ENCODE measurements around the gene CACNA2D3.

The CACNA2D3 gene

DNA sequence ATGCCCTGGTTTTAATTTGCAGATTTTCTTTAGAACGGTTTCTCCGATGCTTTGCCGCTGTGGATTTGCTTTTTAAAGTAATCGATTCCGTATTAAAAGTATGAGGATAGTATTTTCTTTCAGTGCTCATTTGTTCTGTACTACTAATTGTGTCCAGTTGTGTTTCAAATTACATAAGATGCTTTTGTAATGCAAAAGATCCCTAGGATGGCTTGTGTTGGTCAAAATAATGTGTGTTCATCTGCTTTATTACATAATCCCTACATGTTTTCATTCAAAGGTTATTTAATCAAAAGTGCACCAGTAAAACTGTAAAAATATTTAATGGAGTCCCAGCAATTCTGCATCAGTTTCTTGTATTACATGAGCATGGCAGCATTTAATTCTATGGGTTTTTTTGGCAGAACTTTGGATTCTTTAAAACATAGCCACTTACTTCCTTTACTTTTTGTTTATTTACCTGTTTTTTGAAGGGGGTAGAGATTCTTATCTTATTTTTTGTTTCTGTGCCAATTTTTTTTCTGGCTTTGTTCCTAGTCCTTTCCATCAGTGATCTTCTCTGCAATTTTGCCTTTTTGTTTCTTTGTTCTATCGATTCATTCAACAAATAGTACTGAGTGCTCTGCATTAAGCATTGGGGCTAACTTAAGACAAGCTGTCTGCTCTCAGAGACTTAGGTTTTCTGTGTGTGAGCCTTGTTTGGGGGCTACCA, 452.7 kb downstream of the CACNA2D3 start:
- no peak overlapping the region for H3K4me3 ChIP-seq (ENCODE audit: low read length)
- H3K9me3 ChIP-seq (ENCODE audit: insufficient read depth, low read depth, low read length) = no peaks in the 10 kb centered on the region
- no peak overlapping the region for H3K27ac ChIP-seq (ENCODE audit: low read length)
- no peaks in the 10 kb centered on the region for H3K27me3 ChIP-seq (ENCODE audit: insufficient read depth, low read length)
- no peaks in the 10 kb centered on the region for H3K4me1 ChIP-seq (ENCODE audit: insufficient read depth, low read length)
- H3K36me3 ChIP-seq (ENCODE audit: insufficient read depth, low read depth, low read length) = no peaks in the 10 kb centered on the region
- H3K9ac ChIP-seq (ENCODE audit: low read depth, low read length) = no peak overlapping the region

DNA sequence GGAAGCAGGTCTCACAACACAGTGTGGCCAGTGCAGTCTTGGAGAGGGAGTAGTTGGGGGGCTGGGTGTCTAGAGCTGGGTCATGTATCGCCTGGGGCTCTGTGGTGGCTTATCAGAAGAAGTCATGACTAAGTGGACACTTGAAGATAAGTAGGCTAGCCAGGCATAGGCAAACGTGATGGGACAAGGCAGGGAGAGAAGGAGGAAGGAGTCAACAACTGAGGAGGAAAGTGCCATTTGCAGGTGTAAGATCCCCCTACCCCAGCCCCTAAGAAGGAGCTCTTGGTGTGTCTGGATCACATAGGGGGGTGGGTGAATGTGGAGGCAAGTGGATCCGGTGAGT, 453.2 kb downstream of the CACNA2D3 start:
- no peak overlapping the region for H3K27ac ChIP-seq (ENCODE audit: low read length)
- no peaks in the 10 kb centered on the region for H3K4me1 ChIP-seq (ENCODE audit: insufficient read depth, low read length)
- H3K9me3 ChIP-seq (ENCODE audit: insufficient read depth, low read depth, low read length) = no peaks in the 10 kb centered on the region
- no peaks in the 10 kb centered on the region for H3K36me3 ChIP-seq (ENCODE audit: insufficient read depth, low read depth, low read length)
- no peak overlapping the region for H3K9ac ChIP-seq (ENCODE audit: low read depth, low read length)
- no peaks in the 10 kb centered on the region for H3K27me3 ChIP-seq (ENCODE audit: insufficient read depth, low read length)
- H3K4me3 ChIP-seq (ENCODE audit: low read length) = no peak overlapping the region

DNA sequence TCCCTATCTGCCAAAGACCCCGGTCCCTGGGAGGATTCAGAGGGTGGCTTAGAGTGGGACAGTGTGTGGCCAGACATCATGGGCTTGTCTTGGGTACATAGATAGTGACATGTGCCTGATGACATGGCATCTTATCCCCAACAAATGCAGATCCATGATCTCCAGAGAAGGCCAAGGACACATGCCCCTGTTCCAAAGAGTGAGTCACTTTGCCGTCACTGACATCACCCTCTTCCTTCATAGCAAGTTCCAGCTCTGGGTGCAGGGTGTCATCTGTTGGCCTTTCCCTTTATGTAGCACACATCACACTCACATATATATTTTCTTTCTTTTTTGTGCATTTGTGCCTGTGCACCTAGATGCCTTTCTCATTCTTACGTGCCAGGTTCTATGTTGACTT, 455.0 kb downstream of the CACNA2D3 start:
- Histone ChIP-seq H3K27ac (ENCODE audit: low read length) (no peak overlapping the region), H3K9ac (ENCODE audit: low read depth, low read length) (no peak overlapping the region), H3K4me1 (ENCODE audit: insufficient read depth, low read length) (no peaks in the 10 kb centered on the region), H3K4me3 (ENCODE audit: low read length) (no peak overlapping the region), H3K9me3 (ENCODE audit: insufficient read depth, low read depth, low read length) (no peaks in the 10 kb centered on the region), H3K27me3 (ENCODE audit: insufficient read depth, low read length) (no peaks in the 10 kb centered on the region), H3K36me3 (ENCODE audit: insufficient read depth, low read depth, low read length) (no peaks in the 10 kb centered on the region)

DNA sequence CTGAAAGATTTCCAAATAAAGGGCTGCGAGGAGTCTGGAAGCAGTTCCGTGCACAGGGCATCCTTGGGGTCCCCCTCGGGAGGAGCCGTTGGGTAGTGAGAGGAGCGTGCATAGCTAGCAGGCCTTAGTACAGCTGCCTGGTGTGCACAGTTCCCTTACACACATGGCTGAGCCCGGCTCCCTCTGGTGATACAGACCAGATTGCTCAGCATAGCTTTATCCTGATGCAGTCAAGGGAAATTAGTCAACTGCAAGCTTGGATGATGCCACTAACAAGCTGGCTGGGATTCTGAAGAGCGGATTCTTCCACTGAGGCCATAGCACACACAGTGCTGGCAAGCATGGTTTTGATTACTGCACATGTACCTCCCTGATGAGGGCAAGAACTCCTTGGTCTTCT, 456.1 kb downstream of the CACNA2D3 start:
- Histone ChIP-seq H3K27ac (ENCODE audit: low read length) (no peak overlapping the region), H3K4me3 (ENCODE audit: low read length) (no peak overlapping the region), H3K36me3 (ENCODE audit: insufficient read depth, low read depth, low read length) (no peaks in the 10 kb centered on the region), H3K9ac (ENCODE audit: low read depth, low read length) (no peak overlapping the region), H3K27me3 (ENCODE audit: insufficient read depth, low read length) (no peaks in the 10 kb centered on the region), H3K9me3 (ENCODE audit: insufficient read depth, low read depth, low read length) (no peaks in the 10 kb centered on the region), H3K4me1 (ENCODE audit: insufficient read depth, low read length) (no peaks in the 10 kb centered on the region)

DNA sequence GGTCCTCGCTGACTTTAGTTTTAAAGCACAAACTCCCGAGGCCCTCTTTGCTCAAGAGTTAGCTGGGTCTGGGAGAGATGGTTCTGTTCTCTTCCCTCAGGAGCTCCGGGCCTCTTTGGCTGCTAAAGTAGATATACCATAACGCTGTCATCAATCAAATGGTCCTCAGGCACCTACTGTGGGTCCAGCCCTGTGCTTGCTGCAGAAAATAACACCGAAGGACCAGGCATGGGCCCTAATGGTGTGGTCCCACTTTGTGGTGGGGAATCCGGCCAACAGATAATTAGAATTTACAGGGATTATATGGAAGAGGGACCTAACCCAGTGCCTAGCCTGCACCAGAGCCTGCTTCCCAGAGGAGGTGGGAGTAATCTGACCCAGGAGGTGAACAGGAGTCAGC, 458.1 kb downstream of the CACNA2D3 start:
- H3K36me3 ChIP-seq (ENCODE audit: insufficient read depth, low read depth, low read length) = no peaks in the 10 kb centered on the region
- H3K27me3 ChIP-seq (ENCODE audit: insufficient read depth, low read length) = no peaks in the 10 kb centered on the region
- no peak overlapping the region for H3K9ac ChIP-seq (ENCODE audit: low read depth, low read length)
- no peaks in the 10 kb centered on the region for H3K4me1 ChIP-seq (ENCODE audit: insufficient read depth, low read length)
- H3K9me3 ChIP-seq (ENCODE audit: insufficient read depth, low read depth, low read length) = no peaks in the 10 kb centered on the region
- H3K4me3 ChIP-seq (ENCODE audit: low read length) = no peak overlapping the region
- no peak overlapping the region for H3K27ac ChIP-seq (ENCODE audit: low read length)

DNA sequence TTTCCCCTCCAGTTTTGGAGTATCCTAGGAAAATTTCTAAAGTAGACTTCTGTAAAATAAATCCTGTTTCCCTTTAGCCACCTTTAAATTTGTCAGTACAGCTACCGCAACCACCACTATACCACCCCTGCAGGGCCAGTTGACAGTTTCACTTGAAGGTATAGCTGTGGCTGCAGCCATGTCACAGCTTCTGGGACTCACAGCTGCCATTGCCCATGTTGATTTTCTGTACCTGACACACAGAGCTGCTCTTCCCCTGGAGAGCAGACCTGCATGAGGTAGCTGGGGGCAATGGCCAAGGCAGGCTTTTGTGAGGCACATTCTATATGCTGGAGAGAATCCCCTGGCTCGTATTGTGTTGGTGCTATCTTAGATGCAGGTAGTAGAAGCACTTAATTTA, 460.1 kb downstream of the CACNA2D3 start:
- Histone ChIP-seq H3K9me3 (ENCODE audit: insufficient read depth, low read depth, low read length) (no peaks in the 10 kb centered on the region), H3K4me3 (ENCODE audit: low read length) (no peak overlapping the region), H3K9ac (ENCODE audit: low read depth, low read length) (no peak overlapping the region), H3K27ac (ENCODE audit: low read length) (no peak overlapping the region), H3K4me1 (ENCODE audit: insufficient read depth, low read length) (no peaks in the 10 kb centered on the region), H3K27me3 (ENCODE audit: insufficient read depth, low read length) (no peaks in the 10 kb centered on the region), H3K36me3 (ENCODE audit: insufficient read depth, low read depth, low read length) (no peaks in the 10 kb centered on the region)

DNA sequence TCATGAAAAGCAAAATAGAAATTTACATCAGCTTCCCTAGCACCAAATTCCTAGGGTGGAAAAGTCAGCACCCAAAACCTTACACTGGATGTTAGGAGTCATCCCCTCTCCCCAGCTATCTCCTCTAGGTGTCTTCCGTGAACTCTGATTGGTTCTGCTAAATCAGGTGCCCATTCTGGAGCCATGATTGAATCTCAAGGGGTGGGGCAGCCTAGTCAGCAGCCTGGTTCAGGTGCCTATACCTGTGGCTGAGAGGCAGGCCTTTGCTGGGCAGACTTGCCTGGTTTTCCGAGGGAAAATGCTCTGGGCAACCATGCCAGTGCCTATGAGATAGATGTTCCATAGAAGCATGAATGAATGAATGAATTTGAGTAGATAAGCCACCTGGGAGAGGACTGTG, 468.8 kb downstream of the CACNA2D3 start:
- Histone ChIP-seq H3K27me3 (ENCODE audit: insufficient read depth, low read length) (no peaks in the 10 kb centered on the region), H3K9ac (ENCODE audit: low read depth, low read length) (no peak overlapping the region), H3K36me3 (ENCODE audit: insufficient read depth, low read depth, low read length) (no peaks in the 10 kb centered on the region), H3K4me1 (ENCODE audit: insufficient read depth, low read length) (no peaks in the 10 kb centered on the region), H3K27ac (ENCODE audit: low read length) (no peak overlapping the region), H3K9me3 (ENCODE audit: insufficient read depth, low read depth, low read length) (no peaks in the 10 kb centered on the region), H3K4me3 (ENCODE audit: low read length) (no peak overlapping the region)

DNA sequence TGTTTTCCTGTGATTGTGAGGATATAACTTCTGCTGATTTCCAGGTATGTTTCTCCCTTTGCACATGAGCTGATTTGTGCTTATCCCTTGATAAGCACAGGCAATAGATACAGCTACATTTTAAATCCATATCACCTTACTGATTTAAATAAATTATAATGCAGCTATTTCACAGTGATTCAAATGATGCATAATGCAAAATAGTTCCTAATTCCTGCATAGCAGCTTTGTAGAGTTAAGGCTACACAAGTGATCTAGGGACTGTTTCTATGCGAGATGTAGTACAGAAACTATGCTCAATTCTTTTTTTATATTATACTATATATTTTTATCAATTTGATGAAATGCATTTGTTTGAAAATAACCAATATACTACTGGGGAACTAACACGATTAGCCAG, 471.3 kb downstream of the CACNA2D3 start:
- H3K36me3 ChIP-seq (ENCODE audit: insufficient read depth, low read depth, low read length) = no peaks in the 10 kb centered on the region
- no peaks in the 10 kb centered on the region for H3K9me3 ChIP-seq (ENCODE audit: insufficient read depth, low read depth, low read length)
- no peaks in the 10 kb centered on the region for H3K4me1 ChIP-seq (ENCODE audit: insufficient read depth, low read length)
- no peaks in the 10 kb centered on the region for H3K27me3 ChIP-seq (ENCODE audit: insufficient read depth, low read length)
- no peak overlapping the region for H3K27ac ChIP-seq (ENCODE audit: low read length)
- no peak overlapping the region for H3K9ac ChIP-seq (ENCODE audit: low read depth, low read length)
- H3K4me3 ChIP-seq (ENCODE audit: low read length) = no peak overlapping the region

DNA sequence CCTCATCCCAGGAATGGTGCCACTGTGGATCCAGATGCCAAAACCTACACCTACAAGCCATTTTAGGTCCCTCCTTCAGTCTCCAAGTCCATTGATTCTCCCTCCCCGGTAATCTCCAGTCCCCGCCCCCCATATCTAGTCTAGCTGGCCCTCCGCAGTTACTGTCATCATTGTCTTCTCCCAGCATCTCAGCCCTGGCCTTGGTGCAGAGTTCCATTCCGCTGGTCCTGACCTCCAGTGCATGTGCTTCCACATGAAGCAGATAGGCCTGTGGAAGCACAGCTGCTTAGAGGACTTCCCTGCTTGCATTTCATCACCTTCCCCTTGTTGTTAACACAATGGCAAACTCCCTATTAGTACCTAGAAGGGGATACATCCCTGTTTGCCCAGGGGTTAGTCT, 473.7 kb downstream of the CACNA2D3 start:
- Histone ChIP-seq H3K9ac (ENCODE audit: low read depth, low read length) (no peak overlapping the region), H3K9me3 (ENCODE audit: insufficient read depth, low read depth, low read length) (no peaks in the 10 kb centered on the region), H3K4me1 (ENCODE audit: insufficient read depth, low read length) (peaks cover 12% of the 10 kb centered on the region; the same call in 1 of the 2 replicates), H3K27ac (ENCODE audit: low read length) (no peak overlapping the region), H3K36me3 (ENCODE audit: insufficient read depth, low read depth, low read length) (no peaks in the 10 kb centered on the region), H3K4me3 (ENCODE audit: low read length) (no peak overlapping the region), H3K27me3 (ENCODE audit: insufficient read depth, low read length) (no peaks in the 10 kb centered on the region)

DNA sequence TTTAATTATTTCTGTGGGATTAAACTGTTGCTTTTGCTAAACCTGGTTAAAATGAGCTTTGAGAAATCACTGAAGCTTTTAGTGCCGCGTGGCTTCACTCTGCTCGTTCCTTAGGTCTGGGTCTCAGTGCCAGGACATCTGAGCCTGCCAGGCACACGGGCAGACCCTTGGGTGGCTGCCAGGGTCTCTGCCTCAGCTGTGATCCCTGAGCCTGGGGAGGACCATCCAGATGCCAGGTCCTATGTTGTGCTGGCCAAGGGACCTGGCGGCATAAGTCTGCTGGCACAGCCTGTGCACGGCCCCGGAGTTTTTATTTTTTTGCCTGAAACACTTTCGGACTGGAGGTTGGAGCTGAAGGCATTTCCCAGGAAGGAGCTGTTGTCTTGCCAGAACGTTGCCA, 477.4 kb downstream of the CACNA2D3 start:
- Histone ChIP-seq H3K9me3 (ENCODE audit: insufficient read depth, low read depth, low read length) (no peaks in the 10 kb centered on the region), H3K9ac (ENCODE audit: low read depth, low read length) (no peak overlapping the region; the same call in 1 of the 2 replicates), H3K27me3 (ENCODE audit: insufficient read depth, low read length) (no peaks in the 10 kb centered on the region), H3K4me3 (ENCODE audit: low read length) (no peak overlapping the region), H3K4me1 (ENCODE audit: insufficient read depth, low read length) (peaks cover 12% of the 10 kb centered on the region; the same call in 1 of the 2 replicates), H3K27ac (ENCODE audit: low read length) (no peak overlapping the region), H3K36me3 (ENCODE audit: insufficient read depth, low read depth, low read length) (no peaks in the 10 kb centered on the region)

DNA sequence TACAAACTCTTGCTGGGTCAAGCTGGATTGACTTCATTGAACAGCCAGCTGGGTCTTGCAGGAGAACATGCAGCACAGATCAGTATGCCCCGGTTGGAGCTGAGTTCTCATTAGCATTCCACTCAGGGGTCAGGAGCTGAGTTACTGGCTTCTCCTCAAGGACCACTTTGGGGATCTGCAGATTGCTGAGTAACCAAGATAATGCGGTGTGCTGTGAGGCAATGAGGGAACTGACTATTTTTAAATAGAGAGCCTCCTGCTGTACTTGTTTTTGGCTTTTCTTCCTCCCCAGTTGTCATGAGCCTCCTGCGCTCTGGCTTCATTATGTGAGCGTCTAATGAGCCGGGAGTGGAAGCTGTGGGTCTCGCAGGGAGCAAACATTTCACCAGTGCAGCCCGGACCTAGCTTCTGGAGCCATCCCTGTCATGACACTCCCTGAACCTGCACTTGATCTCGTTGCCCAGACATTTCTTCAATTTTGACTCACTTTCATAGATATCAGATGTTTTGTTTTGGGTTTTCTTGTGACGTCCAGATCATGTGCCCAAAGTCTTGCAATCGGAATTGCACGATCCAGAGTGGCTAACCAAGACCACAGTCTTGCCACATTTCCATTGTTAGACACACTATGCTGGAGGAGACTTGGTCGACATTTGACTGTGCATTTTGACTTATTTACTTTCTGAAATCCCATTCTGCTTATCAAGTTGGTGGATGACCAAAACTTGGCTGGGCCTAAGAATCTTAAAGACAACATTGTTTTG, 478.3 kb downstream of the CACNA2D3 start:
- H3K36me3 ChIP-seq (ENCODE audit: insufficient read depth, low read depth, low read length) = no peaks in the 10 kb centered on the region
- H3K27me3 ChIP-seq (ENCODE audit: insufficient read depth, low read length) = no peaks in the 10 kb centered on the region
- no peak overlapping the region for H3K4me3 ChIP-seq (ENCODE audit: low read length)

DNA sequence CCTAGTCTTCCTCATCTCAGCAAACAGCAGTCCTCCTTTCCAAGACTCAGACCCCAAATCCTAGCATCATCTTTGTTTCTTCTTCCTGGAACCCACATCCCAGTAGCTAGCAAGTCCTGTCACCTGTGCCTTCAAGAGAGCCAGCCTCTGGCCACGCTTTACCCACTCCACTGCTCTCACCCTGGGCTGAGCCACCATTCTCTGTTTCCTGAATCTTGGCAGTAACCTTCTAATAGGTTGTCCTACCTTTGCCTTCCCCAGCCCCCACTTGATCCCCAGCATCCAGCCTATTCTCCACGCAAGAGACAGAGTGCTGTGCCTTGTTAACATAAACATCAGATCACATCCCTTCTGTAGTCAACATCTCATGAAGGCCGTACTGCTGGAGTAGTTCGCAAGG, 482.1 kb downstream of the CACNA2D3 start:
- Histone ChIP-seq H3K27me3 (ENCODE audit: insufficient read depth, low read length) (no peaks in the 10 kb centered on the region), H3K9ac (ENCODE audit: low read depth, low read length) (no peak overlapping the region)

More for the DNA sequence above, 478.3 kb downstream of the CACNA2D3 start:
- Histone ChIP-seq H3K9me3 (ENCODE audit: insufficient read depth, low read depth, low read length) (no peaks in the 10 kb centered on the region), H3K9ac (ENCODE audit: low read depth, low read length) (no peak overlapping the region), H3K4me1 (ENCODE audit: insufficient read depth, low read length) (peaks cover 12% of the 10 kb centered on the region; the same call in 1 of the 2 replicates), H3K27ac (ENCODE audit: low read length) (no peak overlapping the region)

More for the DNA sequence above, 482.1 kb downstream of the CACNA2D3 start:
- Histone ChIP-seq H3K4me3 (ENCODE audit: low read length) (no peak overlapping the region), H3K9me3 (ENCODE audit: insufficient read depth, low read depth, low read length) (no peaks in the 10 kb centered on the region), H3K36me3 (ENCODE audit: insufficient read depth, low read depth, low read length) (no peaks in the 10 kb centered on the region), H3K27ac (ENCODE audit: low read length) (no peak overlapping the region), H3K4me1 (ENCODE audit: insufficient read depth, low read length) (peaks cover 10% of the 10 kb centered on the region; the same call in 1 of the 2 replicates)

All from iPS-20b (cell line).